HepG2 (cell line): ENCODE measurements around the gene TRIM61. TPM values are rescaled to one million over a fixed set of nuclear protein-coding genes. Genes with fewer than 3 reads are reported as not detected.

Experiments used
- ATAC-seq: fragments of 200-7000 bp; cut with Tn5 transposase; 3 replicates; pipeline ENCODE4 v1.9.1; 2020; ENCODE audit warnings: mild to moderate bottlenecking, moderate library complexity
- BruUV-seq: library from RNA; stranded (reverse); fragments of 400-500 nt; replicated peaks from 2 replicates; lab custom pipeline; 2021; lab: Mats Ljungman, UMichigan
- CTCF ChIA-PET: fragments of 300-600 bp; formaldehyde crosslinking; extraction: SDS; loops from one replicate; lab custom pipeline; 2021; ENCODE audit warnings: low total read pairs, inconsistent platforms, low intra/inter-chr PET ratio; lab: Yijun Ruan, JAX
- POLR2A ChIA-PET: fragments of 350-600 bp; sonication (Branson Sonifier 250); formaldehyde crosslinking; loops from one replicate; lab custom pipeline; 2020; ENCODE audit warnings: antibody characterized with exemption, inconsistent platforms; lab: Yijun Ruan, JAX
- DNase-seq: peaks from one replicate; pipeline ENCODE4 v3.0.0-alpha.2; 2015; ENCODE audit warnings: low spot score
- FAIRE-seq: peaks from 3 replicates; lab custom pipeline; 2011; peaks lifted over from hg19 to GRCh38; lab: Jason Lieb, UNC
- H2AFZ ChIP-seq: one replicate; pipeline ENCODE4 v1.6.1; 2011; ENCODE audit warnings: low read length, inconsistent platforms
- H3K27ac ChIP-seq: fragments of 300-600 bp; 3 replicates; pipeline ENCODE4 v1.8.0; 2011; ENCODE audit warnings: mixed run types, mild to moderate bottlenecking, mixed read lengths, low read length, inconsistent platforms; ENCODE audit not compliant: insufficient read depth; ENCODE audit errors: extremely low read length
- H3K27me3 ChIP-seq, 2 experiments: fragments of 200-600 bp in 1 of 2; 2 replicates in 1 of 2; 3 replicates in 1 of 2; pipeline versions ENCODE4 v1.6.0 to v1.8.0; 2011; ENCODE audit warnings: low read length in 2 of 2, mild to moderate bottlenecking in 2 of 2, moderate library complexity in 2 of 2, inconsistent platforms in 1 of 2; ENCODE audit not compliant: insufficient read depth in 2 of 2, control insufficient read depth in 1 of 2
- H3K36me3 ChIP-seq, 2 experiments: fragments of 200-600 bp in 1 of 2; replicated peaks in 1 of 2; 2 replicates in 1 of 2; 3 replicates in 1 of 2; pipeline versions ENCODE4 v1.5.1 to v1.8.0; 2011; ENCODE audit warnings: low read length in 2 of 2, inconsistent platforms in 1 of 2; ENCODE audit not compliant: insufficient read depth in 2 of 2, control insufficient read depth in 1 of 2
- H3K4me1 ChIP-seq: 2 replicates; pipeline ENCODE4 v1.5.1; 2012; ENCODE audit warnings: low read length, inconsistent platforms; ENCODE audit not compliant: insufficient read depth
- H3K4me2 ChIP-seq: 2 replicates; pipeline ENCODE4 v1.6.0; 2011; ENCODE audit warnings: low read depth, low read length, inconsistent platforms
- H3K4me3 ChIP-seq, 3 experiments: fragments of 200-600 bp in 1 of 3; sonication (generic), shearing (Covaris generic) in 1 of 3; replicated peaks in 1 of 3; 2 replicates each; pipeline ENCODE4 v1.5.1; 2011 to 2016; ENCODE audit warnings: low read length in 3 of 3, inconsistent platforms in 2 of 3, low read depth in 2 of 3, mild to moderate bottlenecking in 2 of 3, control low read depth in 1 of 3, mixed read lengths in 1 of 3; ENCODE audit not compliant: insufficient read depth in 1 of 3
- H3K79me2 ChIP-seq: one replicate; pipeline ENCODE4 v1.6.1; 2011; ENCODE audit warnings: low read length, inconsistent platforms; ENCODE audit not compliant: insufficient read depth
- H3K9ac ChIP-seq: 2 replicates; pipeline ENCODE4 v1.6.0; 2011; ENCODE audit warnings: mild to moderate bottlenecking, low read depth, low read length, inconsistent platforms; ENCODE audit not compliant: insufficient read depth
- H3K9me3 ChIP-seq: 2 replicates; pipeline ENCODE4 v1.5.1; 2012; ENCODE audit warnings: mild to moderate bottlenecking, low read length
- H4K20me1 ChIP-seq: 2 replicates; pipeline ENCODE4 v1.6.0; 2011; ENCODE audit warnings: inconsistent platforms, mild to moderate bottlenecking, low read length, moderate library complexity; ENCODE audit not compliant: insufficient read depth
- CAMTA2 ChIP-seq: sonication (generic); formaldehyde crosslinking; IDR thresholded peaks from 2 replicates; pipeline ENCODE4 v1.4.0; 2020; ENCODE audit warnings: mild to moderate bottlenecking, missing genetic modification reagents, borderline replicate concordance
- SCMH1 ChIP-seq: sonication (generic); formaldehyde crosslinking; IDR thresholded peaks from 2 replicates; pipeline ENCODE4 v1.9.0; 2021; ENCODE audit warnings: missing genetic modification reagents, mild to moderate bottlenecking, borderline replicate concordance
- SRY ChIP-seq: sonication (generic); formaldehyde crosslinking; IDR thresholded peaks from 2 replicates; pipeline ENCODE4 v1.8.0; 2022; ENCODE audit warnings: mild to moderate bottlenecking, missing genetic modification reagents
- ZBTB3 ChIP-seq: sonication (generic); formaldehyde crosslinking; IDR thresholded peaks from 2 replicates; pipeline ENCODE4 v1.4.0; 2020; ENCODE audit warnings: low read depth, mild to moderate bottlenecking, moderate library complexity, missing genetic modification reagents, borderline replicate concordance
- ZFP90 ChIP-seq: sonication (generic); formaldehyde crosslinking; IDR thresholded peaks from 2 replicates; pipeline ENCODE4 v1.8.0; 2022; ENCODE audit warnings: missing genetic modification reagents, mild to moderate bottlenecking, inconsistent platforms, borderline replicate concordance
- ZFY ChIP-seq: sonication (generic); formaldehyde crosslinking; IDR thresholded peaks from 2 replicates; pipeline ENCODE4 v1.4.0; 2020; ENCODE audit warnings: missing genetic modification reagents
- ZNF326 ChIP-seq: sonication (generic); formaldehyde crosslinking; IDR thresholded peaks from 2 replicates; pipeline ENCODE4 v1.4.0; 2020; ENCODE audit warnings: missing genetic modification reagents, borderline replicate concordance
- ZNF333 ChIP-seq: sonication (generic); formaldehyde crosslinking; IDR thresholded peaks from 2 replicates; pipeline ENCODE4 v1.4.0; 2020; ENCODE audit warnings: mild to moderate bottlenecking, missing genetic modification reagents, borderline replicate concordance
- WGBS: methylation state at CpG from one replicate; pipeline ENCODE4 v1.1.6; 2017; ENCODE audit warnings: low lambda C conversion rate; 5-methylcytosine and 5-hydroxymethylcytosine counted together
- in situ Hi-C: cut with HindIII; loops from 2 replicates; pipeline ENCODE4 v1.10.0; 2017; ENCODE audit warnings: low pct_unique_long_range_greater_than_20kb; ENCODE audit not compliant: extremely low pct_ligation_motif_present
- intact Hi-C: fragments of 100-400 bp; cut with micrococcal nuclease; formaldehyde crosslinking; loops from one replicate; pipeline ENCODE4 v1.10.0; 2022; ENCODE audit not compliant: unreplicated experiment
- polyA plus RNA-seq, 8 experiments: library from polyadenylated mRNA; depleted of rRNA in 3 of 8; stranded (reverse) in 7 of 8; unstranded in 1 of 8; fragments of >200 nt; fragmentation: Illumina TruSeq in 4 of 8; extraction: Trizol in 4 of 8; gene quantifications; 2 replicates each; pipeline versions ENCODE4 v1.2.1 to v1.2.3, GENCODE V29; 2011 to 2016; ENCODE audit warnings: low read depth in 4 of 8, missing spikeins in 1 of 8, mixed read lengths in 1 of 8; ENCODE audit not compliant: insufficient read depth in 1 of 8
- total RNA-seq, 5 experiments: library from RNA; depleted of rRNA; stranded (reverse); fragments of >200 nt; fragmentation: Illumina TruSeq; extraction: Trizol; gene quantifications; 2 replicates each; pipeline ENCODE4 v1.2.3, GENCODE V29; 2016; ENCODE audit warnings: low read depth in 1 of 5
- TF ChIP-seq, protein P1 (sequence below): IDR thresholded peaks from 2 replicates; pipeline ENCODE4 v1.6.1; 2016
- TF ChIP-seq, protein P2 (sequence below): sonication (generic); formaldehyde crosslinking; IDR thresholded peaks from 2 replicates; pipeline ENCODE4 v1.5.0; 2020; ENCODE audit warnings: missing genetic modification reagents, mild to moderate bottlenecking, borderline replicate concordance
- TF ChIP-seq, protein P3 (sequence below): sonication (generic); formaldehyde crosslinking; IDR thresholded peaks from 2 replicates; pipeline ENCODE4 v1.8.1; 2023; ENCODE audit warnings: mild to moderate bottlenecking, missing genetic modification reagents, borderline replicate concordance
- TF ChIP-seq, protein P4 (sequence below): sonication (generic); IDR thresholded peaks from 2 replicates; pipeline ENCODE4 v1.6.1; 2016; ENCODE audit warnings: low read depth, borderline replicate concordance
- TF ChIP-seq, protein P5 (sequence below): sonication (generic); formaldehyde crosslinking; conservative IDR thresholded peaks from 2 replicates; pipeline ENCODE4 v1.4.0; 2020; ENCODE audit warnings: missing genetic modification reagents

TRIM61 gene
- total and polyA plus RNA-seq, 2 of the 13 experiments (the other 11 are each of a cell fraction or from before 2014, with no cell fraction given) = not detected

DNA sequence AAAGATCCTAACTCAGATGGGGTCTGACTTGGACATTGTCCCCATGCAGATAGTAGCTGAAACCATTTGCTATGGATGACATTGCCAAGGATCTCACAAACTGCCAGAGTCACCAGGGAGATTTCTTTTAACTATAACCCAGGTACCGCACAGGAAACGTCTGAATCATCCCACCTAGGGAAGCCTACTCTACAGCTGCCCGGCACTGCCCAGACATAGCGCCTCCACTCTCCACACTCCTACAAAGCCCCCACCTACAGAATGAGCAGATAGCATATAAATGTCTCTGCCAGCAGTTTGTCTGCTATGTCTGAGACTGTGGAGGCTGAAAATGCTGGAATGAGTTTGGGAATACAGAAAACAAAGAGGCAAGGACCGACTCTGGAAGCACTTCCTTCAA is 32.3 kb downstream of the TRIM61 start:
- WGBS = 17% methylated on average over 5 of the region's 5 CpGs
- TF ChIP-seq ZBTB3 (CRISPR knock-in tag) = no peak
- TF ChIP-seq, protein P1, sequence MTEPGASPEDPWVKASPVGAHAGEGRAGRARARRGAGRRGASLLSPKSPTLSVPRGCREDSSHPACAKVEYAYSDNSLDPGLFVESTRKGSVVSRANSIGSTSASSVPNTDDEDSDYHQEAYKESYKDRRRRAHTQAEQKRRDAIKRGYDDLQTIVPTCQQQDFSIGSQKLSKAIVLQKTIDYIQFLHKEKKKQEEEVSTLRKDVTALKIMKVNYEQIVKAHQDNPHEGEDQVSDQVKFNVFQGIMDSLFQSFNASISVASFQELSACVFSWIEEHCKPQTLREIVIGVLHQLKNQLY (CRISPR knock-in tag) = no peak
- TF ChIP-seq, all 625 proteins: peak for 0
- no peak for FAIRE-seq
- in situ Hi-C loops (no loop called here), intact Hi-C loops (no loop called here)
- H3K4me3 ChIP-seq = no peak overlapping the region
- no peak overlapping the region for H3K4me2 ChIP-seq
- no peaks in the 10 kb centered on the region; a peak in 1 of 5 replicates for H3K27me3 ChIP-seq
- no TSS peak for BruUV-seq
- CTCF ChIA-PET = no interaction called here
- H3K27ac ChIP-seq = no peak overlapping the region
- no peaks in the 10 kb centered on the region for H3K79me2 ChIP-seq
- H3K4me1 ChIP-seq = no peaks in the 10 kb centered on the region
- no peaks in the 10 kb centered on the region for H4K20me1 ChIP-seq
- H3K36me3 ChIP-seq = no peaks in the 10 kb centered on the region
- ATAC-seq = no peak
- DNase-seq = no peak
- no peak overlapping the region for H2AFZ ChIP-seq
- POLR2A ChIA-PET = no interaction called here
- H3K9ac ChIP-seq = no peak overlapping the region
- H3K9me3 ChIP-seq = no peaks in the 10 kb centered on the region

DNA sequence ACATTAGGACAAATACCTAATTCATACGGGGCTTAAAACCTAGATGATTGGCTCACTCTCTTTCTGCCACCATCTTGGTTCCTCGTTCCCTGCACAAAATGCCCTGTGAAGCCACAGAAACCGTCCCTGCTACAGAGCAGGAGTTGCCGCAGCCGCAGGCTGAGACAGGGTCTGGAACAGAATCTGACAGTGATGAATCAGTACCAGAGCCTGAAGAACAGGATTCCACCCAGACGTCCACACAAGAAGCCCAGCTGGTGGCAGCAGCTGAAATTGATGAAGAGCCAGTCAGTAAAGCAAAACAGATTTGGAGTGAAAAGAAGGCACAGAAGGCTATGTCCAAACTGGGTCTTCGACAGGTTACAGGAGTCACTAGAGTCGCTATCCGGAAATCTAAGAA is 34.3 kb downstream of the TRIM61 start:
- H3K79me2 ChIP-seq = no peaks in the 10 kb centered on the region
- BruUV-seq = no TSS peak
- ChIA-PET POLR2A (no interaction called here), CTCF (no interaction called here)
- no peak for FAIRE-seq
- H3K4me1 ChIP-seq = no peaks in the 10 kb centered on the region
- DNase-seq = no peak
- H3K36me3 ChIP-seq = no peaks in the 10 kb centered on the region
- no peak for ATAC-seq
- H3K27ac ChIP-seq = no peak overlapping the region
- no peak overlapping the region for H3K4me3 ChIP-seq
- H3K27me3 ChIP-seq = no peaks in the 10 kb centered on the region; a peak in 2 of 5 replicates
- H3K9ac ChIP-seq = no peak overlapping the region
- in situ Hi-C loops = no loop called here
- intact Hi-C loops = no loop called here
- no peak overlapping the region for H3K4me2 ChIP-seq
- 58% methylated on average over 9 of the region's 9 CpGs for WGBS
- H2AFZ ChIP-seq = no peak overlapping the region
- H3K9me3 ChIP-seq = no peaks in the 10 kb centered on the region
- no peaks in the 10 kb centered on the region for H4K20me1 ChIP-seq
- TF ChIP-seq ZNF326 (CRISPR knock-in tag) = no peak
- no peak for TF ChIP-seq ZFY (CRISPR knock-in tag)
- TF ChIP-seq, protein P2, sequence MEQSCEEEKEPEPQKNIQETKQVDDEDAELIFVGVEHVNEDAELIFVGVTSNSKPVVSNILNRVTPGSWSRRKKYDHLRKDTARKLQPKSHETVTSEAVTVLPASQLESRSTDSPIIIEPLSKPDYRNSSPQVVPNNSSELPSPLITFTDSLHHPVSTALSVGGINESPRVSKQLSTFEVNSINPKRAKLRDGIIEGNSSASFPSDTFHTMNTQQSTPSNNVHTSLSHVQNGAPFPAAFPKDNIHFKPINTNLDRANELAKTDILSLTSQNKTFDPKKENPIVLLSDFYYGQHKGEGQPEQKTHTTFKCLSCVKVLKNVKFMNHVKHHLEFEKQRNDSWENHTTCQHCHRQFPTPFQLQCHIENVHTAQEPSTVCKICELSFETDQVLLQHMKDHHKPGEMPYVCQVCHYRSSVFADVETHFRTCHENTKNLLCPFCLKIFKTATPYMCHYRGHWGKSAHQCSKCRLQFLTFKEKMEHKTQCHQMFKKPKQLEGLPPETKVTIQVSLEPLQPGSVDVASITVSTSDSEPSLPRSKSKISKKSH (CRISPR knock-in tag) = no peak
- TF ChIP-seq ZNF333 (CRISPR knock-in tag) = no peak
- TF ChIP-seq CAMTA2 (CRISPR knock-in tag) = no peak
- TF ChIP-seq ZFP90 (CRISPR knock-in tag) = no peak
- TF ChIP-seq, protein P3, sequence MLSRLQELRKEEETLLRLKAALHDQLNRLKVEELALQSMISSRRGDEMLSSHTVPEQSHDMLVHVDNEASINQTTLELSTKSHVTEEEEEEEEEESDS (CRISPR knock-in tag) = no peak
- TF ChIP-seq SRY (CRISPR knock-in tag) = no peak
- TF ChIP-seq, protein P4, sequence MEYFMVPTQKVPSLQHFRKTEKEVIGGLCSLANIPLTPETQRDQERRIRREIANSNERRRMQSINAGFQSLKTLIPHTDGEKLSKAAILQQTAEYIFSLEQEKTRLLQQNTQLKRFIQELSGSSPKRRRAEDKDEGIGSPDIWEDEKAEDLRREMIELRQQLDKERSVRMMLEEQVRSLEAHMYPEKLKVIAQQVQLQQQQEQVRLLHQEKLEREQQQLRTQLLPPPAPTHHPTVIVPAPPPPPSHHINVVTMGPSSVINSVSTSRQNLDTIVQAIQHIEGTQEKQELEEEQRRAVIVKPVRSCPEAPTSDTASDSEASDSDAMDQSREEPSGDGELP = no peak
- TF ChIP-seq, protein P5, sequence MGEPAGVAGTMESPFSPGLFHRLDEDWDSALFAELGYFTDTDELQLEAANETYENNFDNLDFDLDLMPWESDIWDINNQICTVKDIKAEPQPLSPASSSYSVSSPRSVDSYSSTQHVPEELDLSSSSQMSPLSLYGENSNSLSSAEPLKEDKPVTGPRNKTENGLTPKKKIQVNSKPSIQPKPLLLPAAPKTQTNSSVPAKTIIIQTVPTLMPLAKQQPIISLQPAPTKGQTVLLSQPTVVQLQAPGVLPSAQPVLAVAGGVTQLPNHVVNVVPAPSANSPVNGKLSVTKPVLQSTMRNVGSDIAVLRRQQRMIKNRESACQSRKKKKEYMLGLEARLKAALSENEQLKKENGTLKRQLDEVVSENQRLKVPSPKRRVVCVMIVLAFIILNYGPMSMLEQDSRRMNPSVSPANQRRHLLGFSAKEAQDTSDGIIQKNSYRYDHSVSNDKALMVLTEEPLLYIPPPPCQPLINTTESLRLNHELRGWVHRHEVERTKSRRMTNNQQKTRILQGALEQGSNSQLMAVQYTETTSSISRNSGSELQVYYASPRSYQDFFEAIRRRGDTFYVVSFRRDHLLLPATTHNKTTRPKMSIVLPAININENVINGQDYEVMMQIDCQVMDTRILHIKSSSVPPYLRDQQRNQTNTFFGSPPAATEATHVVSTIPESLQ = no peak
- no peak for TF ChIP-seq SCMH1 (CRISPR knock-in tag)
